ENCODE results near the gene TSHZ2.

GRCh38 chr20:53222416-53222815, 250.3 kb downstream of the TSHZ2 start:
- TF ChIP-seq ZBTB33 (IDR thresholded peaks at IDR 0.05; ENCODE audit: extremely low read depth, insufficient replicate concordance, low read length): no peak
- TF ChIP-seq CTCF (IDR thresholded peaks at IDR 0.05 in 2 of 3, conservative IDR thresholded peaks at IDR 0.05 in 1 of 3; ENCODE audit: borderline replicate concordance in 1 of 3, insufficient read depth in 1 of 3, low read depth in 2 of 3, low read length in 2 of 3): no peak
- no peak for TF ChIP-seq EZH2 (IDR thresholded peaks at IDR 0.05)
- TF ChIP-seq CBX3 (IDR thresholded peaks at IDR 0.05; ENCODE audit: low read depth): no peak

Data from HCT116 (cell line).